Right kidney (tissue), 9 donors: ENCODE measurements around the gene RNF114.
"Not testable (repeated sequence)": the region's sequence is repeated elsewhere in the genome, so short reads cannot be mapped to it uniquely, and the experiment has no call there.

Experiments
- DNase-seq: peaks from one replicate; pipeline ENCODE4 v3.0.0-alpha.2; 2016
- long read RNA-seq, 8 donors: transcript quantifications; one replicate each; lab custom pipeline, GENCODE V29; 2026

Gene RNF114, protein sequence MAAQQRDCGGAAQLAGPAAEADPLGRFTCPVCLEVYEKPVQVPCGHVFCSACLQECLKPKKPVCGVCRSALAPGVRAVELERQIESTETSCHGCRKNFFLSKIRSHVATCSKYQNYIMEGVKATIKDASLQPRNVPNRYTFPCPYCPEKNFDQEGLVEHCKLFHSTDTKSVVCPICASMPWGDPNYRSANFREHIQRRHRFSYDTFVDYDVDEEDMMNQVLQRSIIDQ
- long read RNA-seq, donor 1, transcript RNF114-201 (6 exons, 2,503 nt), result major isoform, 27 of 34 reads
- long read RNA-seq, donor 1, partial matches to known transcripts, result 0 of 34 reads
- long read RNA-seq, donor 1, other reads (novel, unspliced or antisense), result 0 of 34 reads
- long read RNA-seq, donor 2, transcript RNF114-201 (6 exons, 2,503 nt), result major isoform, 21 of 28 reads
- long read RNA-seq, donor 2, partial matches to known transcripts, result 6 of 28 reads
- long read RNA-seq, donor 2, other reads (novel, unspliced or antisense), result 0 of 28 reads
- long read RNA-seq, donor 3, transcript RNF114-201 (6 exons, 2,503 nt), result major isoform, 16 of 20 reads
- long read RNA-seq, donor 3, partial matches to known transcripts, result 0 of 20 reads
- long read RNA-seq, donor 3, other reads (novel, unspliced or antisense), result 0 of 20 reads
- long read RNA-seq, donor 4, transcript RNF114-201 (6 exons, 2,503 nt), result major isoform, 8 of 14 reads
- long read RNA-seq, donor 4, partial matches to known transcripts, result 0 of 14 reads
- long read RNA-seq, donor 4, other reads (novel, unspliced or antisense), result 0 of 14 reads
- long read RNA-seq, donor 5, transcript RNF114-201 (6 exons, 2,503 nt), result major isoform, 31 of 39 reads
- long read RNA-seq, donor 5, partial matches to known transcripts, result 0 of 39 reads
- long read RNA-seq, donor 5, other reads (novel, unspliced or antisense), result 0 of 39 reads
- long read RNA-seq, donor 6, transcript RNF114-201 (6 exons, 2,503 nt), result major isoform, 14 of 28 reads
- long read RNA-seq, donor 6, partial matches to known transcripts, result 9 of 28 reads
- long read RNA-seq, donor 6, other reads (novel, unspliced or antisense), result 0 of 28 reads
- long read RNA-seq, donor 7, transcript RNF114-201 (6 exons, 2,503 nt), result major isoform, 36 of 50 reads
- long read RNA-seq, donor 7, partial matches to known transcripts, result 8 of 50 reads
- long read RNA-seq, donor 7, other reads (novel, unspliced or antisense), result 0 of 50 reads
- long read RNA-seq, donor 8, transcript RNF114-201 (6 exons, 2,503 nt), result major isoform, 22 of 27 reads
- long read RNA-seq, donor 8, partial matches to known transcripts, result 0 of 27 reads
- long read RNA-seq, donor 8, other reads (novel, unspliced or antisense), result 0 of 27 reads

GRCh38 chr20:49936153-49937026 lies at the start of gene RNF114:
Gene RNF114 (plus strand): TSS chr20:49936397. CDS start chr20:49936413, 16 bp downstream.
- DNase-seq, result peak; percentile 91

- no peak for DNase-seq
These were observed 49.5 kb upstream of the RNF114 start for GRCh38 chr20:49886571-49887213.

DNA sequence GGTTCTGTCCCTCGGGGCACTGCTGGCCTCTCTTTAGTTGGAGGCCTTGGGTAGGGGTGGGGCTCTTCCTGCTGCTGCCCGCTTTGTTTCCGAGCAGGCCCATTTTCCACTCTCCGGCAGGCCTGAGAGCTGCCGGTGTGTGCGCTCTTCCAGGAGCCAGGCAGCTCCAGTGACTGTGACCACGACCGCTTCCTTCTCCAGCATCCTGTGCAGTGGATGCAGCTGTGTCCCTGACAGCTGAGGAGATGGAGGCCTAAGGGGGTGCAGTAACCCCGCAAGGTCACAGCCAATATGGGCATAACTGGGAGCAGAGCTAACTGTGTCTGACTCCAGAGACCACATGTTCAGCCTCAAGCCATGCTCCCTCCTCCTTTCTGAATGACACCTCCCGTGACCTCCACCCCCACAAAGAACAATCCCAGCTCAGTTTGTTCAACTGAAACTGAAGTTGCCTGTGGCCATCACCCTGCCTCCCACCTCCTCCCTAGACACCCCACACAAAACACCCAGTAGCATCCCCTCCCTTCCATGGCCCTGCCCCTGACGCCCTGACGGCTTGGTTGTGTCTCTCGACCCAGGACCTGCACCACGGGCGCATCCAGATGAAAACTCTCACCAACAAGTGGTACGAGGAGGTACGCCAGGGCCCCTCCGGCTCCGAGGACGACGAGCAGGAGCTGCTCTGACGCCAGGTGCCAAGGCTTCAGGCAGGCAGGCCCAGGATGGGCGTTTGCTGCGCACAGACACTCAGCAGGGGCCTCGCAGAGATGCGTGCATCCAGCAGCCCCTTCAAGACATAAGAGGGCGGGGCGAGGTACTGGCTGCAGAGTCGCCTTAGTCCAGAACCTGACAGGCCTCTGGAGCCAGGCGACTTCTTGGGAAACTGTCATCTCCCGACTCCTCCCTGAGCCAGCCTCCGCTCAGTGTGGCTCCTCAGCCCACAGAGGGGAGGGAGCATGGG lies 48.7 kb upstream of the RNF114 start:
- DNase-seq, result peak; percentile 14

GRCh38 chr20:49888212-49889000 lies 47.8 kb upstream of the RNF114 start:
- peak; percentile 45 for DNase-seq

- DNase-seq, result no peak
These were observed 46.9 kb upstream of the RNF114 start for GRCh38 chr20:49889001-49889934.

DNA sequence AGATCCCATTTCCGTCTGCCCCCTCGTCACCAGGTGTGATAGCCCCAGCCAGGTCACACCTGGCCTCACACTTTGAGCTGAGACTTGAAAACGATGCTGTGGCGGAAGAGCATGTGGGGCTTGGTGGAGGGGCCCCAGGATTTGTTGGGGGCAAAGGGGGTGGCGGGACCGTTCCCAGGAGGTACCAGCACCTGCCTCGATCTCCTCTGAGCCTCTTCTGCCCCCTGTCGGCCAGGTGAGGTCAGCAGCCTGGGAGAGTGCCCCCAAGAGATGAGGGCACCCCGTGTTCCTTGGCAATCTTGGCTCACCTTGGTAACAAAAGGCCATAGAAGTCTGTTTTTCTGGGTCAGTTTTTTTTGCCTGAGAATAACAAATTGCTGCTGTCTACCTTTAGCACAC lies 46.3 kb upstream of the RNF114 start:
- DNase-seq, result no peak

- peak; percentile 51 for DNase-seq
These were observed 45.5 kb upstream of the RNF114 start for GRCh38 chr20:49890471-49891361.

DNA sequence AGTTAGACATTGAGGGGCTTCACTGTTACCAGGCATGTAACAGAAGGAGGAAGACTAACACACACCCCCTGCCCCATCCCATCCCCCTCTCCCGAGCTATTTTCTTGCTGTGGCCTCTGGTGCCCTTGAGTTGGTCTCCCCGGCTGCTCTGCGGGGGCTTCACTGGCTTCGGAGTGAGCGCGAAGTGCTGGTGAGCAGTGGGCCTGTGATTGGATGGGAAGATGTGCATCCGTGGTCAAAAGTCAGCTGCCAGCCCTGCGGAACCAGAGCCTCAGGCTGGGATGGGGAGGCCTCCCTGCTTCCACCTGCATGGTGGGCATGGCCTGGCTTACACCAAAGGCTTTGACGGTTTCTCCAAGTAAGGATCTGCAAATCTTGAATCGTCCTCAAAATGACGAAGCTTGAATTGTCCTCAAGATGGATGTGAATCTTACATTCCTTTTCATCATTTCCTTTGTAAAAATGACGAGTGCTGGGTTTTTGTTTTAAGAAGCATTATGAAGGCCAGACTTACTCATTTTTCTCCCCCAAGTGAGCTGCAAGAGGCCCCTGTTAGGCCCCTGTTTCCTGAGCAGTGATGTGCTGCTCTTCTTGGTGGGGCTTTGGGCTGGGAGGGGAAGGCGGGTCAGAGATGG lies 44.6 kb upstream of the RNF114 start:
- peak; percentile 37 for DNase-seq

DNA sequence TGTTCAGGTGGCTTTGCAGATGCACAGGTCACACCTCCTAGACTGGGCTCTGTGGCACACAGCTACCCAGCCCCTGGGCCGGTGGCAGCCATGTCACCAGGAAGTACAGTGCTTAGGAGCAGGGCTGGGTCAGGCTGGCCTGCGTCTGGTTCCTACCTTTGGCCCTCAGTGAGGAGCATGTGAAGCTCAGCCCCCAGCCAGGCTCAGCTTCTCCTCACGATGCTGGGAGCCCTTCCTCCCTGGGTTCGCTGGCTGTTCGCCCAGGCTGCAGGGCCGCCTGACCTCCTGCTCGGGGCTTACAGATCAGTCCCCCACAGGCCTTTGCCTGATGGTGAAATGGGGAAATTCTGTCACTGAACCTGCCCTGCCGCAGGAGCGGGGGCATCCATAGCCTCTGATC lies 43.9 kb upstream of the RNF114 start:
- DNase-seq, result no peak

- peak; percentile 40 for DNase-seq
These were observed 43.4 kb upstream of the RNF114 start for GRCh38 chr20:49892817-49893216.

DNA sequence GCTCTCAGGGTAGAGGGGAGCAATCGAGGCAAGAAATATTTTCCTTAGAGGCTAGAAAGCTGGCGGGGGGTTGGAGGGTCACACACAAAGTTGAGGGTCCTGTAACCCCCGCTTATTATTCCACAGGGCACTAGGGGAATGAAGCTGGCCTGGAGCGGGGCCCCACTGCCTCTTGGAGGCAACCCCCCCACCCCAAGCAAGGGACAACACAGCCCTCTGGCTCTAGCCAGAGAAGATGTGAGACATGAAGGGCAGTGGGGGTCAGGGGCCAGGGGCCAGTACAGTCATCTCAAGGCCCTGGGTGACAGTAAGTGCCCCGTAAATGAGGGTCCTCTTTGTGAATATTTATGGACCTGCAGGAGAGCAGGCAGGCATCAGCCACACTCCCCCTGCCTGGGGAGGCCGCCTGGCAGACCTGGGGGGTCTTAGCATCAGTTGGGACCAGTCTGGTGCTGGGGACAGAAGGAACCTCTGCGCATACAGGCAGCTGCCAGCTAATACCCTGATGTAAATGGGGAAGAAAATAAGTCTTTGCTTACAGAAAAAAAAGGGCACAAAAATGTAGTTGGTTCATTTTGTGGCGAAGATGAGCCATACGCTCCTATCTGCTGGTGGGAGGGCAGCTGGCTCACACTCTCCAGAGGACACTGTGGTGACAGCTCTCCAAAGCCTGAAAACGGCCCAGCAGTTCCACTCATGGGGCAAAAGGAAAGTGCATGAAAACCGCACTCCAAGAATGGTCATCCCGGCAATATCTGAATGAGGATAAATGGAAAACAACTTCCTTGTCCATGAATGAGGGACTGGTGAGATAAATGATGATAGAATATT lies 42.7 kb upstream of the RNF114 start:
- no peak for DNase-seq

- DNase-seq, result no peak
These were observed 42.1 kb upstream of the RNF114 start for GRCh38 chr20:49894073-49894470.

DNA sequence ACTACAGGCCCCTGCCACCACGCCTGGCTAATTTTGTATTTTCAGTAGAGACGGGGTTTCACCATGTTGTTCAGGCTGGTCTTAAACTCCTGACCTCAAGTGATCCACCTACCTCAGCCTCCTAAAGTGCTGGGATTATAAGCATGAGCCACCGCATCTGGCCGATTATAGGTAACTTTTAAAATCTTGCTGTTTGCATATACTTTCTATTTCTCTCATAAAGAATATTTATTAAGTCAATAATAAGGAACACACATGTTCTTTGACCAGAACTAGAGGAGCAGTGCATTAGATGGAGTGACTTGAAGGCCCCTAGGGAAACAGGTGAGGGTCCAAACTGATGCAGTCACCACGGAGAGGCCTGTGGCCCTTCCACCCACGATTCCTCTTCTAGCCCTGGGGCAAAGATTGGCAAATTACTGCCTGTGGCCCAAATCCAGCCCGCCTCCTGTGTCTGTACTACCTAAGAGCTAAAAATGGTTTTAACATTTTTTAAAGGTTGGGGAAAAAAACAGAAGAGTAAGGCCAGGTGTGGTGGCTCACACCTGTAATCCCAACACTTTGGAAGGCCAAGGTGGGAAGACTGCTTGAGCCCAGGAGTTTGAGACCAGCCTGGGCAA lies 40.6 kb upstream of the RNF114 start:
- not testable (repeated sequence) for DNase-seq

DNA sequence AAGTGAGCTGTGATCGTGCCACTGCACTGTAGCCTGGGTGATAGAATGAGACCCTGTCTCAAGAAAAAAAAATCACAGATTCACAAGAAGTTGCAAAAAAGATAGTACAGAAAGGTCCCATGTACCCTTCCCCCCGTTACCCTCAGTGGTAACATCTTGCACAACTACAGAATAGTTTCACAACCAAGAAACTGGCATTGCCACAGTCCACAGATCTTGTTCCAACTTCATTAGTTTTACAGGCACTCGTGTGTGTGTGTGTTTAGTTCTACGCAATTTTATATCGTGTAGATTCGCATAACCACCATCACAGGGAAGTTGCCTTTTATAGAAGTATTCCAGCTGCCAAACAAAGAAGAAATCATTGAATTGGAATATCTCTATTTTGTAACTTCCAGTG lies 40.0 kb upstream of the RNF114 start:
- no peak for DNase-seq
